NB4 (cell line): Measurements from ENCODE around the gene ANKRD53.

Experiments
- MAX ChIP-seq: IDR thresholded peaks from 2 replicates; pipeline ENCODE4 v1.6.1; 2011; ENCODE audit warnings: low read depth, low read length
- POLR2A ChIP-seq: IDR thresholded peaks from 2 replicates; pipeline ENCODE4 v1.6.1; 2011; ENCODE audit warnings: mild to moderate bottlenecking; ENCODE audit not compliant: insufficient read length; ENCODE audit errors: extremely low read depth
- TF ChIP-seq, protein P1 (sequence below): IDR thresholded peaks from one replicate; pipeline ENCODE4 v1.5.1; 2012; ENCODE audit warnings: low read depth, low read length

GRCh38 chr2:70957798-70958197, 20.6 kb upstream of the ANKRD53 start:
- TF ChIP-seq, protein P1, sequence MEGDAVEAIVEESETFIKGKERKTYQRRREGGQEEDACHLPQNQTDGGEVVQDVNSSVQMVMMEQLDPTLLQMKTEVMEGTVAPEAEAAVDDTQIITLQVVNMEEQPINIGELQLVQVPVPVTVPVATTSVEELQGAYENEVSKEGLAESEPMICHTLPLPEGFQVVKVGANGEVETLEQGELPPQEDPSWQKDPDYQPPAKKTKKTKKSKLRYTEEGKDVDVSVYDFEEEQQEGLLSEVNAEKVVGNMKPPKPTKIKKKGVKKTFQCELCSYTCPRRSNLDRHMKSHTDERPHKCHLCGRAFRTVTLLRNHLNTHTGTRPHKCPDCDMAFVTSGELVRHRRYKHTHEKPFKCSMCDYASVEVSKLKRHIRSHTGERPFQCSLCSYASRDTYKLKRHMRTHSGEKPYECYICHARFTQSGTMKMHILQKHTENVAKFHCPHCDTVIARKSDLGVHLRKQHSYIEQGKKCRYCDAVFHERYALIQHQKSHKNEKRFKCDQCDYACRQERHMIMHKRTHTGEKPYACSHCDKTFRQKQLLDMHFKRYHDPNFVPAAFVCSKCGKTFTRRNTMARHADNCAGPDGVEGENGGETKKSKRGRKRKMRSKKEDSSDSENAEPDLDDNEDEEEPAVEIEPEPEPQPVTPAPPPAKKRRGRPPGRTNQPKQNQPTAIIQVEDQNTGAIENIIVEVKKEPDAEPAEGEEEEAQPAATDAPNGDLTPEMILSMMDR: no peak
- TF ChIP-seq POLR2A: no peak
- no peak for TF ChIP-seq MAX
